ENCODE measurements around the gene OR11G2.
"Not testable (repeated sequence)": the region's sequence is repeated elsewhere in the genome, so short reads cannot be mapped to it uniquely, and the experiment has no call there.

Gene OR11G2, protein sequence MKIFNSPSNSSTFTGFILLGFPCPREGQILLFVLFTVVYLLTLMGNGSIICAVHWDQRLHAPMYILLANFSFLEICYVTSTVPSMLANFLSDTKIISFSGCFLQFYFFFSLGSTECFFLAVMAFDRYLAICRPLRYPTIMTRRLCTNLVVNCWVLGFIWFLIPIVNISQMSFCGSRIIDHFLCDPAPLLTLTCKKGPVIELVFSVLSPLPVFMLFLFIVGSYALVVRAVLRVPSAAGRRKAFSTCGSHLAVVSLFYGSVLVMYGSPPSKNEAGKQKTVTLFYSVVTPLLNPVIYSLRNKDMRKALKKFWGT

DNA sequence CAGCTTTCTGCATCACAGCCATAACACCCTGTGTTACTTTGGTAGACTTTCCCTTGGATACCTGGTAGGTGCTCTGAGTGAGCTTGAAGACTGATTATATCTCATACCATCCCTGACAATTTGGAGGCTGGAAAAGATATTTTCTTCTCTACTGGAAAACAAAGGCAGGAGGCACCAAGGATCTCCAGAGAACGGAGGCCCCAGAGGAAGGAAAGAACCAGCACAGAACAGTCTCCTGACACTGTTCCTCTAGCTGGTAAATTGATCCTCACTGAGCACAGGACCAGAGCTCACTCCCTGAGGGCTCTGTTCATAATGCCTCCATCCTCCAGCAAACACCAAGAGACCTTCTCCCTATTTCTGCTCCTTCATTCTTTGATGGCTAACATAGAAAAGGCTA is at the start of gene OR11G2:
Gene OR11G2 (plus strand): TSS at position 301 of the 400 bp plus-strand sequence. CDS start 6,542 bp downstream, outside the sequence.
- DNase-seq, result no peak

DNA sequence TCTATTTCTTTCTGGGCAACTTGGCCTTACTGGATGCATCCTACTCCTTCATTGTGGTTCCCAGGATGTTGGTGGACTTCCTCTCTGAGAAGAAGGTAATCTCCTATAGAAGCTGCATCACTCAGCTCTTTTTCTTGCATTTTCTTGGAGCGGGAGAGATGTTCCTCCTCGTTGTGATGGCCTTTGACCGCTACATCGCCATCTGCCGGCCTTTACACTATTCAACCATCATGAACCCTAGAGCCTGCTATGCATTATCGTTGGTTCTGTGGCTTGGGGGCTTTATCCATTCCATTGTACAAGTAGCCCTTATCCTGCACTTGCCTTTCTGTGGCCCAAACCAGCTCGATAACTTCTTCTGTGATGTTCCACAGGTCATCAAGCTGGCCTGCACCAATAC is 46.8 kb upstream of the OR11G2 start:
- DNase-seq, result no peak

DNA sequence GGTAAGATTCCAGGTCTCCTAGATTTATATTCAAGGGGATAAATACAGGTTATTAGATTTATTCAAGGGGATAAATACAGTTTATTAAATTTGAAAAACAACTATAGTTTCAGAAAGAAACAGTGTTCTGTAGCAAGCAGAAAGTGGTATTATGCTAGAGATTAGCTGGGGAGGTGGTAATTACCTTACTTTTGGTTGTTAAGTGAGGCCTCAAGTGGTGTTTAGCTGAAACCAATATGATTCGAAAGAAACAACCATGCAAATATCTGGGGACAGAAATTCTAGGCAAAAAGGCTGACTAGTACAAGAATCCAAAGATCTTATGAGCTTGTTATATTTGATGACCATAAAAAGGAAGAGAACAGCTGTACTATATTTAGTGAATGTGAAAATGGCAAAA is 45.9 kb upstream of the OR11G2 start:
- DNase-seq, result no peak

DNA sequence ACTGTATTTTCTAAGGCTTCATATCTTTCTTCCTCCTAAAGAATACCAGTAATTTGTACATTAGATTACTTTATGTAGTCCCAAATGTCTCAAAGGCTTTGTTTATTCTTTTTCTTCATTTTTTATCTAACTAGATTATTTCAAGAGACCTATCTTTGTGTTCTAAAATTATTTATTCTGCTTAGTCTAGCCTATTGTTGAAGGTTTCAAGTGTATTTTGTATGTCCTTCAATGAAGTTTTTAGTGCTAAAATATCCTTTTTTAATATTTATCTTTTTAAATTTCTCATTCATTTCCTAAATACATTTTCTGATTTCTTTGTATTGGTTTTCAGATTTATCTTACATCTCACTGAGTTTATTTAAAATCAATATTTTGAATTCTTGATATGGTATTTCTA is 26.2 kb upstream of the OR11G2 start:
- DNase-seq, result no peak

DNA sequence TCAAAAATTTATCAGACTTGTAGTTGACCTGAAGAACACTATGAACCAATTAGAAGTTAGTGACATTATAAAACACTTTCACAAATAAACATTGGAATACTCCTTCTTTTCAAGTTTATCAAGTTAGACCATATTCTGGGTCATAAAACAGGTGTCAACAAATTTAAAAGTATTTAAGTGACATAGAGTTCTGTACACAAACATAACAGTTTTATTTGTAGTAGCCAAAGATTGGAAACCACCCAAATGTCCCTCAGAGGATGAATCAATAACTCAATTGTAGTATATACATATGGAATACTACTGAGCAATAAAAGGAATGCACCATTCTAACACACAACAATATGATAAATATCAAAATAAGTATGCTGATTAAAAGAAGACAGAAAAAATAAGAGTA is 23.6 kb upstream of the OR11G2 start:
- DNase-seq, result no peak

DNA sequence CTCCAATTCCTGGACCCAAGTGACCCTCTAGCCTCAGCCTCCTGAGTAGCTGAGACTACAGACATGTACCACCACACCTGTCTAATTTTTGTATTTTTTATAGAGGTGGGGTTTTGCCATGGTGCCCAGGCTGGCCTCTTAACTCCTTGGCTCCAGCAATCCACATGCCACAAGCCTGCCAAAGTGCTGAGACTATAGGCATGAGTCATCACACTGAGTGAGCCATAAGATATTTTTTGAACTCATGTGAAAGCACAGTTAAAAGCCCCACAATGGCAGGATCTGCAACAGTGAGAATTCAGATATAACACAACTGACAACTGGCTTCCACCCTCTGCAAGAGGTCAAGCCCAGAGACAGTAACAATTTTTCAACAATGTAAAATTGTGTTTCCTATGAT is 20.8 kb upstream of the OR11G2 start:
- DNase-seq, result not testable (repeated sequence)

- DNase-seq, result not testable (repeated sequence)
These were observed 16.5 kb upstream of the OR11G2 start for GRCh38 chr14:20174205-20174604.

DNA sequence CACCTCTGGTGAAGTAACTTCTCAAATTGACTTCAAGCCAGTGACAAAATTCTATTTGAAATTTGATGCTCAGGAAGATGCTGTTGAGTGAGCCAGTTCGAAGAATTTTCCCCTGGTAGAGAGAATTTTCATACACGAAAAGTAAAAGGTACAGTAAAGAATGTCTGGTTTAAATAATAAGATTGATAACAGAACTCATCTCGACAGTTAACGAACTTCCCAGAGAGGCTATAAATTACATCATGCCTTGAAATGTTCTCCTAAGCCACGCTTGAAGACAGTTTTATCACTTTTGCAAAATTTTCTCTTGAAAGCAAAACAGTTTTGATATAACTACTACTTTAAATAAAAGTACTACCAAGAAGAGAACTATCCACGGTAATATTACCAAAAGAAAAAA is 14.4 kb upstream of the OR11G2 start:
- no peak for DNase-seq

- DNase-seq, result no peak
These were observed 13.2 kb upstream of the OR11G2 start for GRCh38 chr14:20177433-20177974.

DNA sequence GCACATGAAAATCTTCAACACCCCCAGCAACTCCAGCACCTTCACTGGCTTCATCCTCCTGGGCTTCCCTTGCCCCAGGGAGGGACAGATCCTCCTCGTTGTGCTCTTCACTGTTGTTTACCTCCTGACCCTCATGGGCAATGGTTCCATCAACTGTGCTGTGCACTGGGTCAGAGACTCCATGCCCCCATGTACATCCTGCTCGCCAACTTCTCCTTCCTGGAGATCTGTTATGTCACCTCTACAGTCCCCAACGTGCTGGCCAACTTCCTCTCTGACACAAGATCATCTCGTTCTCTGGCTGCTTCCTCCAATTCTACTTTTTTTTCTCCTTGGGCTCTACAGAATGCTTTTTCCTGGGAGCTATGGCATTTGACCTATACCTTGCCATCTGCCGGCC is 11.5 kb upstream of the OR11G2 start:
- no peak for DNase-seq

GRCh38 chr14:20179880-20180279 is 10.8 kb upstream of the OR11G2 start:
- DNase-seq, result no peak

- DNase-seq, result no peak
These were observed 10.2 kb upstream of the OR11G2 start for GRCh38 chr14:20180486-20180885.

- no peak for DNase-seq
These were observed 6.5 kb upstream of the OR11G2 start for GRCh38 chr14:20184181-20184580.

- no peak for DNase-seq
These were observed 700 bp downstream of the OR11G2 start for GRCh38 chr14:20191396-20191795.

DNA sequence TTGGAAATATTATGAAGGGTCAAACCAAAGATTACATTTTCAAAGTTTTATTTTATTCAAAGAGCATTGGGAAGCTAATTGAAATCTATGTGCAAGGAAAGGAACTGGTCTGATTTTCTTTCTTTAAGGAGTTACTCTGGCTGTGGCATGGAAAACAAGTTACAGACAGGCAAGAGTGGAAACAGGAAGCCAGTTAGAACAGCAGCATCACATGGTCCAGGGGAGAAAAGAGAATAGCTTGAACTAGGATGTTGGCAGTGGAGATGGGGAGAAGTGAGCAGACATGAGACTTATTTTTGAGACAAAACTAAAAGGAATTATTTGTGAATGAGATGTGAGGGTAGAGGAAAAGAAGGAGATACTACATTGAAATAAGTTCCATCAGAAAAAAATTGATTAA is 3.4 kb downstream of the OR11G2 start:
- no peak for DNase-seq

DNA sequence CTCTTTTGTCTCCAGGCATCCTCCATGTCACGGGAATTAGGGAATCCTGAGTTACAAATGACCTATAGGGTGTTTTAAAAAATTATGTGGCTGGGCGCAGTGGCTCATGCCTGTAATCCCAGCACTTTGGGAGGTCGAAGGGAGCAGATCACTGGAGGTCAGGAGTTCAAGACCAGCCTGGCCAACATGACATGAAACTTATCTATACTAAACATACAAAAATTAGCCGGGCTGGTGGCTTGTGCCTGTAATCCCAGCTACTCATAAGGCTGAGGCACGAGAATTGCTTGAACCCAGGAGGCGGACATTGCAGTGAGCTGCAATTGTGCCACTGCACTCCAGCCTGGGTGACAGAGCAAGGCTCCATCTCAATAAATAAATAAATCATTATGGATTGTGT is 4.5 kb downstream of the OR11G2 start:
- DNase-seq, result not testable (repeated sequence)

DNA sequence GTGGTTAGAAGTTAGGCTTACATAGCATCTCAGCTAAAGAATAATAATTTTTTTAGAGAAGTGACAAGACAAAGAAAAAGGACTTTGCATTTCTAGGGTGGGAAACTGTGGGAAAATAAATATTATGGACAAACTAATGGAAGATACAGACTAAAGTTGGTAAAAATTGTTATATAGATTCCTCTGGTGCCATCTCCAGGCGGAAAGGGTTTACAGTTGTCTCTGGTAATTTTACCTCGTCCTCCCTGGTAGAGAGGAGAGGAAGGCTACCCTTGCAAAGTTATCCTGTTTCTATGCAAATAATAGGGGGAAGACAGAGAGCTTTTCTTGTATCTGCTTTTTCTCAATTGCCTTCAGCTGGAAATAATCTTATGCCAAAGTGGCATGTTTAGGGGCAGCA is 5.2 kb downstream of the OR11G2 start:
- no peak for DNase-seq

GRCh38 chr14:20197459-20197858 is 6.8 kb downstream of the OR11G2 start:
- no peak for DNase-seq

DNA sequence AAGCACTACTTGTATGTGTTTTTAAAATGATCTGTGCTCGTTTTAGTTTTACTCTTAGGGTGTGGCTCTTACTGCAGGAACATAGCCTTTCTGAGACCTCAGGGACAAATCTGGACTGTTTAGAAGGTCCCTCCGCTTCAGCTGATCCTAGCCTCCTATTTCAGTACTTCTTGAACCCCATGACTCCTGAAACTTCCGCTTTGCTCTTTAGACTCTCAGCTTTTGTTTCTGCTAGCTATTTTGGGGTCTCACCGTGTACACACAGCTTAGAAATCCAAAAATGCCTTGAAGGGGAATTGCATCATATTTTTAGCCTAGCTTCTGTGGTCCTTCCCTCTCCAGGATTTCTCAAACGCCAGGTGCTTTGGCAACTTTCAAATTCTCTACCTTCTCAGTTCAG is 8.3 kb downstream of the OR11G2 start:
- no peak for DNase-seq

- no peak for DNase-seq
These were observed 14.0 kb downstream of the OR11G2 start for GRCh38 chr14:20204721-20205120.

DNA sequence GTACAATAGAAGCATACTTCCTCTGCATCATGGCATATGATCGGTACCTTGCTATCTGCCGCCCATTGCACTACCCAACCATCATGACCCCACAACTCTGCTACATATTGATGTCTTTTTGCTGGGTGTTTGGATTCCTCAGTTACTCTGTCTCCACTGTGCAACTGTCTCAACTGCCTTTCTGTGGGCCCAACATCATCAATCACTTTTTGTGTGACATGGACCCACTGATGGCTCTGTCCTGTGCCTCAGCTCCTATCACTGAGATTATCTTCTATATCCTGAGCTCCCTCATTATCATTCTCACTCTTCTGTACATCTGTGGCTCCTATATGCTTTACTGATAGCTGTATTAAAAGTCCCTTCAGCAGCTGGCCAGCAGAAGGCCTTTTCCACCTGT is 18.9 kb downstream of the OR11G2 start:
- DNase-seq, result no peak

- DNase-seq, result not testable (repeated sequence)
These were observed 21.7 kb downstream of the OR11G2 start for GRCh38 chr14:20212406-20212805.

DNA sequence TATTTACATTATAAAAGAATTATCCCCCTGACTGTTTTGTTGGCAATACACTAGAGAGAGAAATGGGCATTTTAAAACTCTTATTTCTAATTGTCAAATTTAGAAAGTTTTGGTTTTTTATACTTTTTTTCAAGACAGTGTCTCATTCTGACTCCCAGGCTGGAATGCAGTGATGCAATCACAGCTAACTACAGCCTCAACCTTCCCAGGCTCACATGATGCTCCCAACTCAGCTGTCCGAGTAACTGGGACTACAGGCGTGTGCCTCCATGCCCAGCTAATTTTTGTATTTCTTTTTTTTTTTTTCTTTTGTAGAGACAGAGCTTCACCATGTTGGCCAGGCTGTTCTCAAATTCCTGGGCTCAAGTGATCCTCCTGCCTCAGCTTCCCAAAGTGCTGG is 24.5 kb downstream of the OR11G2 start:
- no peak for DNase-seq

DNA sequence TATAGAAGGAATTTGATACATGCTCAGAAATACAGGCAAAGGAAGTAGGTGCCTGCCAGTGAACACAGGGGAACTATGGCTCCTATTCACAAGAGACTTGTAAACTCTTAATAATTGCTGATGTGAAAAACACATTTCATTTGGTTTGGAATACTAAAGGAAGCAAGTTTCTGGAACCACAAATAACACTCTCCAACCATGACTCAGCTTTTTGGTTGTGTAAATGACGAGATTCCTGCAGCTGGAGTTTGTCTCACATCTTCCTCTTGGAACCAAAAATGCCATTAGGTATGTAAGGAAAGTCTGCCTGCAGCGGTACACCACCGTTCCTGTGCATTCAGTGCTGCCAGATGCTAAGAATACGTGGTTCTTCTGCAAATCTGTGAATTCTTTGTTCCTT is 28.3 kb downstream of the OR11G2 start:
- DNase-seq, result no peak

GRCh38 chr14:20223410-20223809 is 32.7 kb downstream of the OR11G2 start, which contains the start of gene OR11H6:
OR11H6 (plus strand) TSS chr14:20223710; CDS start chr14:20223710, 0 bp downstream.
- no peak for DNase-seq

Measured in stimulated activated CD4-positive, alpha-beta T cell treated with anti-CD3 and anti-CD28 coated beads, Interleukin-2, amount 100 ng/mL, for 48 hours (primary cell).